GM21423 (cell line): ENCODE measurements around the gene KAZALD1.
"Not testable (repeated sequence)": the region's sequence is repeated elsewhere in the genome, so short reads cannot be mapped to it uniquely, and the experiment has no call there.

ENCODE experiments used
- ATAC-seq: cut with Tn5 transposase; IDR thresholded peaks from one replicate; pipeline ENCODE4 v1.9.1; 2021; ENCODE audit warnings: mild to moderate bottlenecking, moderate library complexity; ENCODE audit not compliant: unreplicated experiment

Gene KAZALD1

GRCh38 chr10:101030496-101031127 is 31.2 kb upstream of the KAZALD1 start:
- ATAC-seq = no peak

GRCh38 chr10:101031128-101031795 is 30.5 kb upstream of the KAZALD1 start, which contains the start of the genes PDZD7 and SFXN3:
PDZD7 (minus strand) TSS chr10:101031129; CDS start chr10:101030219, 910 bp downstream.
SFXN3 (plus strand) TSS chr10:101031234; CDS start chr10:101034695, 3,461 bp downstream.
- ATAC-seq = peak; percentile 90

- peak; percentile 41 for ATAC-seq
Observed at GRCh38 chr10:101031796-101032636, 29.8 kb upstream of the KAZALD1 start.

- peak; percentile 19 for ATAC-seq
Observed at GRCh38 chr10:101032637-101033224, 29.1 kb upstream of the KAZALD1 start.

GRCh38 chr10:101033276-101033675 is 28.5 kb upstream of the KAZALD1 start:
- no peak for ATAC-seq

GRCh38 chr10:101034404-101034803 is 27.4 kb upstream of the KAZALD1 start:
- not testable (repeated sequence) for ATAC-seq

- no peak for ATAC-seq
Observed at GRCh38 chr10:101035314-101035713, 26.5 kb upstream of the KAZALD1 start.

- no peak for ATAC-seq
Observed at GRCh38 chr10:101035916-101036702, 25.7 kb upstream of the KAZALD1 start.

- ATAC-seq = no peak
Observed at GRCh38 chr10:101036726-101037125, 25.1 kb upstream of the KAZALD1 start.

- ATAC-seq = no peak
Observed at GRCh38 chr10:101038484-101038883, 23.3 kb upstream of the KAZALD1 start.

GRCh38 chr10:101040061-101040460 is 21.7 kb upstream of the KAZALD1 start:
- no peak for ATAC-seq

GRCh38 chr10:101040851-101041250 is 20.9 kb upstream of the KAZALD1 start:
- ATAC-seq = no peak

- ATAC-seq = peak; percentile 51
Observed at GRCh38 chr10:101041252-101041761, 20.5 kb upstream of the KAZALD1 start.

- ATAC-seq = no peak
Observed at GRCh38 chr10:101042118-101042517, 19.7 kb upstream of the KAZALD1 start.

GRCh38 chr10:101042667-101043362 is 19.0 kb upstream of the KAZALD1 start:
- ATAC-seq = peak; percentile 98

GRCh38 chr10:101043363-101043707 is 18.5 kb upstream of the KAZALD1 start:
- no peak for ATAC-seq

- no peak for ATAC-seq
Observed at GRCh38 chr10:101044117-101044516, 17.7 kb upstream of the KAZALD1 start.

GRCh38 chr10:101046332-101047238 is 15.2 kb upstream of the KAZALD1 start:
- no peak for ATAC-seq

- no peak for ATAC-seq
Observed at GRCh38 chr10:101047268-101047667, 14.5 kb upstream of the KAZALD1 start.
